Measurements from ENCODE around the gene ABLIM2.

The ABLIM2 gene

GRCh38 chr4:7976634-7977033, 182.0 kb downstream of the ABLIM2 start:
- Histone ChIP-seq H3K36me3 (ENCODE audit: insufficient read depth, low read length) (no peaks in the 10 kb centered on the region), H3K4me1 (ENCODE audit: insufficient read depth, low read length) (peaks cover 39% of the 10 kb centered on the region), H3K9ac (ENCODE audit: low read depth, low read length) (no peak overlapping the region), H3K9me3 (ENCODE audit: control insufficient read depth, insufficient read depth, low read length) (no peaks in the 10 kb centered on the region)

DNA sequence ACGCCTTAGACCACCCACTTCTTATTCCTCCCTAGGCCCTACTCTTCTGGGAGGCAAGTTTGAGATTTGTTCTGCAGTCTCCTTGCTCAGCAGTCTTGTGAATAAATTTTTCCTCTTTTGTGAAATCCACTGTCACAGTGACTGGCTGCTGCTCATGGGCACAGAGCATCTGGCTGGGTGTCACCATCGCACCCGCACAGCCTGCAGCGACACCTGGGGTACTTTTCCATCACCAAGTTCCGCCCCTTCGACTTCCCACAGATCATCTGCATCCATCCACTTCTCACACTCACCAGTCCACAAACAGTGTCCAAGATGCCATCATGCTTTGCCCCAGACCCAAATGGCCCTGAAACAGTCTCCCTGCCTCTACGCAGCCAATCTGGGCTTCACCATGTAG, 182.6 kb downstream of the ABLIM2 start:
- no peaks in the 10 kb centered on the region for H3K36me3 ChIP-seq (ENCODE audit: insufficient read depth, low read length)
- no peak overlapping the region for H3K9ac ChIP-seq (ENCODE audit: low read depth, low read length)
- H3K9me3 ChIP-seq (ENCODE audit: control insufficient read depth, insufficient read depth, low read length) = no peaks in the 10 kb centered on the region
- H3K4me1 ChIP-seq (ENCODE audit: insufficient read depth, low read length) = peaks cover 41% of the 10 kb centered on the region

DNA sequence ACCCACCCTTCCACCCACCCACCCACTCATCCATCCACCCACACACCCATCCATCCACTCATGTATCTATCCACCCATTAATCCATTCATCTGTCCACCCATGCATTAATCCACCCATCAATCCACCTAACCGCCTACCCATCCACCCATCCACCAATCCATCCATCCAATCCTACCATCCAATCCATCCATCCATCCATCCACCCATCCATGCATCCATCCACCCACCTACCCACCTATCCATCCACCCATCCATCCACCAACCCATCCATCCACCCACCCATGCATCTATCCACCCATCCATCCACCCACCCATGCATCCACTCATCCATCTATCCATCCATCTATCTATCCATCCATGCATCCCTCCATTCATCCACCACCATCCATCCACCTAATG, 184.2 kb downstream of the ABLIM2 start:
- peaks cover 50% of the 10 kb centered on the region for H3K4me1 ChIP-seq (ENCODE audit: insufficient read depth, low read length)
- H3K36me3 ChIP-seq (ENCODE audit: insufficient read depth, low read length) = no peaks in the 10 kb centered on the region
- H3K9ac ChIP-seq (ENCODE audit: low read depth, low read length) = no peak overlapping the region
- no peaks in the 10 kb centered on the region for H3K9me3 ChIP-seq (ENCODE audit: control insufficient read depth, insufficient read depth, low read length)

DNA sequence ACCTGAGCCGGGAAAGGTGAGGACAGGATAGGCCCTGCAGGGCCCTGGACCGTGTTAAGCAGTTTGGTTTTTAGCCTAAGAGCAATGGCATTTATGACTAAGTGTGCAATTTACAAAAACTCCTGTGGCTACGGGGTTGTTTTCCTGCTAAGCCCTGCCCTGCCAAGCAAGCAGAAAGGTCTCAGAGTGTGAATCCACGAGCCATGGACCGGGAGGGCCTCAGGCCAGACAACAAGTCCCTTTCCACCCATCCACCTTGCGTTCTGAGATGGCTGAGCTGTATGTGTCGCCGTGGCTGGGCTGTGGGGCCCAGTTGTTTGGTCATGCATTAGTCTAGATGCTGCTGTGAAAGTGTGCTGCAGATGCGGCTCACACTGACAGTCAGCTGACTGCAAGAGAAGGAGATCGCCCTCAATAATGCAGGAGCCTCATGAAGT, 185.1 kb downstream of the ABLIM2 start:
- no peaks in the 10 kb centered on the region for H3K36me3 ChIP-seq (ENCODE audit: insufficient read depth, low read length)
- no peaks in the 10 kb centered on the region for H3K9me3 ChIP-seq (ENCODE audit: control insufficient read depth, insufficient read depth, low read length)
- H3K9ac ChIP-seq (ENCODE audit: low read depth, low read length) = no peak overlapping the region
- H3K4me1 ChIP-seq (ENCODE audit: insufficient read depth, low read length) = peaks cover 44% of the 10 kb centered on the region

DNA sequence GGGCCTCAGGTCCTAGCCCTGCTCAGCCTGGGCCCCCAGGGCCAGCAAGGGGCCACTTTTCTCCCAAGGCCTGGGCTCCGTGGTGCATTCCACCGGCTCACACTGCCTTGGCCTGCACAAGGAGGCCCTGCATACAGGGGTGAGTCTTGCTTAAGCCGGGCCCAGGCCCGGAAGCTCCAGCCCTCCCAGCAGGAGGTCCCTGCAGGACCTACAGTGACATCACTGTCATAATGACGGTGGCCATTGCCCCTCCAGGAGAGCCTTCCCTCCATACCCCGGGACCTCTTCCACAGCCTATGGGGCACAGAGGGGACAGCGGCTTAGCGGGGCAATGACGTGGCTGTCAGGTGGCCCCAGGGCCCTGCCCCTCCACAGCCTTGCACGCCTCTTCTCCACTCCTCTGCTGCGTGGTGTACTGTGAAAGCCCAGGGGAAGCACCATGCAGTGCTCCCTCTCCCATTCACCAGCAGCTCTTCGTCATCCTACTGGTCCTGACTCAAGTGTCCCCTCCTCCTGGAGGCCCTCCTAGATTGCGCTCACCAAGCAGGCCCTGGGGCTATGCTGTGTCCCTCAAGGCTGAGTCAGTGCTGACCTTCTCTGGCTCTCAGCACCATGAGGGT, 186.6 kb downstream of the ABLIM2 start:
- Histone ChIP-seq H3K9ac (ENCODE audit: low read depth, low read length) (no peak overlapping the region), H3K4me1 (ENCODE audit: insufficient read depth, low read length) (peaks cover 48% of the 10 kb centered on the region), H3K9me3 (ENCODE audit: control insufficient read depth, insufficient read depth, low read length) (no peaks in the 10 kb centered on the region), H3K36me3 (ENCODE audit: insufficient read depth, low read length) (no peaks in the 10 kb centered on the region)

- Histone ChIP-seq H3K36me3 (ENCODE audit: insufficient read depth, low read length) (no peaks in the 10 kb centered on the region), H3K9ac (ENCODE audit: low read depth, low read length) (no peak overlapping the region), H3K4me1 (ENCODE audit: insufficient read depth, low read length) (peaks cover 48% of the 10 kb centered on the region), H3K9me3 (ENCODE audit: control insufficient read depth, insufficient read depth, low read length) (no peaks in the 10 kb centered on the region)
Measured at GRCh38 chr4:7971159-7971631, 187.4 kb downstream of the ABLIM2 start.

GRCh38 chr4:7970361-7970946, 188.2 kb downstream of the ABLIM2 start:
- Histone ChIP-seq H3K9me3 (ENCODE audit: control insufficient read depth, insufficient read depth, low read length) (no peaks in the 10 kb centered on the region), H3K9ac (ENCODE audit: low read depth, low read length) (no peak overlapping the region), H3K36me3 (ENCODE audit: insufficient read depth, low read length) (no peaks in the 10 kb centered on the region), H3K4me1 (ENCODE audit: insufficient read depth, low read length) (peaks cover 48% of the 10 kb centered on the region)

GRCh38 chr4:7968262-7968896, 190.2 kb downstream of the ABLIM2 start:
- Histone ChIP-seq H3K36me3 (ENCODE audit: insufficient read depth, low read length) (no peaks in the 10 kb centered on the region), H3K9me3 (ENCODE audit: control insufficient read depth, insufficient read depth, low read length) (no peaks in the 10 kb centered on the region), H3K9ac (ENCODE audit: low read depth, low read length) (no peak overlapping the region), H3K4me1 (ENCODE audit: insufficient read depth, low read length) (peaks cover 57% of the 10 kb centered on the region)

GRCh38 chr4:7967501-7968261, 190.9 kb downstream of the ABLIM2 start:
- Histone ChIP-seq H3K36me3 (ENCODE audit: insufficient read depth, low read length) (no peaks in the 10 kb centered on the region), H3K4me1 (ENCODE audit: insufficient read depth, low read length) (peaks cover 56% of the 10 kb centered on the region), H3K9ac (ENCODE audit: low read depth, low read length) (no peak overlapping the region), H3K9me3 (ENCODE audit: control insufficient read depth, insufficient read depth, low read length) (no peaks in the 10 kb centered on the region)

DNA sequence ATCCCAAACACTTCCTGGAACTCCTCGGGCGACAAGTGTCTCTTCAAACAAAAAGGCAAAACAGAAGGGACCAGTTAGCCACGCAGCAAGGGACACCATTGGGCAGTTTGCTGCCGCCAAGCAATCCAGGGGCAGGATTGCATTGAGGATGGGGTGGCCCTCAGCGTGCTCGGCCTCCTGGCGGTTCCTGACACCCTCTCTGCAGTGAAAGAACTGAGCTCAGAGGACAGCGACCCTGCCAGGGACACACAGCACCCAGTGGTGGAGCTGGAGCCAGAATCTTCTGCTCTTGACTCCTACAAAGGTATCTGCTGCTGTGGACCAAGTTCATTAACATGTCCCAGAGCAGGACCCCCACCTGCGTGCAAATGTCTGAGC, 191.6 kb downstream of the ABLIM2 start:
- no peaks in the 10 kb centered on the region for H3K9me3 ChIP-seq (ENCODE audit: control insufficient read depth, insufficient read depth, low read length)
- no peak overlapping the region for H3K9ac ChIP-seq (ENCODE audit: low read depth, low read length)
- no peaks in the 10 kb centered on the region for H3K36me3 ChIP-seq (ENCODE audit: insufficient read depth, low read length)
- peaks cover 50% of the 10 kb centered on the region for H3K4me1 ChIP-seq (ENCODE audit: insufficient read depth, low read length)

DNA sequence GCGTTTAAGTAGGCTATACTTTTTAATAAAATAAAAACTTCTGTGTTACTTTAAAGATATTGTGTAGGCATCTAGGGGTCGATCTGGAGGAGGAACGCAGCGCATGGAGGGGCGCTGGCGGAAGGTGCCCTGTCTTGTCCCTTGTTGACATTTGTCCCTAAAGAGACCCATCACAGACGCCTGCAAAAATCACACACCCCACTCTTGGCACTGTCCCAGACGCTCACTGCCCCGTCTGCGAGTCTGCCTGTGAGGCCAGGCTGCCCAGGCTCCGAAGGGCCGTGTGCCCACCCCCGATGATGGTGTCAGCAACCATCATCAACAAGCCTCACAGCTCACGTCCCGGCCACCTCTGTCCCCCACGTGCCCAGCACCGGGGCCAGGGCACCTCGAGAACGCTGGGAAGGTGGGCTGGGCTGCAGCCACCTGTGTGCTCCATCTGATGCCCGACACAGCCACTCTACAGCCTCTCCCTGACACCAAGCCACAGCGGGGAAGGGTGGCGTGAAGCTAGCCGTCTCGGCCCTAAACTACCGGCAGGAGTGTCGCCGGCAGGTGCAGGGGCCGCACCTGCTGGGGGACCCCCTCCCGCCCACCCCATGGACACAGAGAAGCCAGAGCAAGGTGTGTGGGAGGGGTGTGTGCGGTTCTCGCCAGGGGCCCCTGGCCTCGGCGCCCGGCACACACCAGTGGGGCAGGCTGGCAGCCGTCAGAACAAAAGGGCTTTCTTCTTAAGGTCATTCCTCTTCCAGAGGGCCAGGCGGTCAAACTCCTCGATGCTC, 192.1 kb downstream of the ABLIM2 start:
- Histone ChIP-seq H3K9me3 (ENCODE audit: control insufficient read depth, insufficient read depth, low read length) (no peaks in the 10 kb centered on the region), H3K4me1 (ENCODE audit: insufficient read depth, low read length) (peaks cover 44% of the 10 kb centered on the region), H3K9ac (ENCODE audit: low read depth, low read length) (no peak overlapping the region), H3K36me3 (ENCODE audit: insufficient read depth, low read length) (no peaks in the 10 kb centered on the region)

GRCh38 chr4:7964890-7965662, 193.5 kb downstream of the ABLIM2 start:
- H3K9me3 ChIP-seq (ENCODE audit: control insufficient read depth, insufficient read depth, low read length) = no peaks in the 10 kb centered on the region

GRCh38 chr4:7964459-7964858, 194.2 kb downstream of the ABLIM2 start:
- H3K36me3 ChIP-seq (ENCODE audit: insufficient read depth, low read length) = no peaks in the 10 kb centered on the region
- H3K9ac ChIP-seq (ENCODE audit: low read depth, low read length) = no peak overlapping the region
- peaks cover 36% of the 10 kb centered on the region for H3K4me1 ChIP-seq (ENCODE audit: insufficient read depth, low read length)
- no peaks in the 10 kb centered on the region for H3K9me3 ChIP-seq (ENCODE audit: control insufficient read depth, insufficient read depth, low read length)

More at GRCh38 chr4:7964890-7965662, 193.5 kb downstream of the ABLIM2 start:
- no peaks in the 10 kb centered on the region for H3K36me3 ChIP-seq (ENCODE audit: insufficient read depth, low read length)
- no peak overlapping the region for H3K9ac ChIP-seq (ENCODE audit: low read depth, low read length)
- peaks cover 42% of the 10 kb centered on the region for H3K4me1 ChIP-seq (ENCODE audit: insufficient read depth, low read length)

All from ES-I3 (cell line).